NCI-H128 (cell line): ENCODE results near the gene TBC1D26.
"Not testable (repeated sequence)": the region's sequence is repeated elsewhere in the genome, so short reads cannot be mapped to it uniquely, and the experiment has no call there.

Source experiments
- DNase-seq: peaks from one replicate; lab custom pipeline; 2025; ENCODE audit not compliant: unreplicated experiment; lab: John Stamatoyannopoulos, UW

The TBC1D26 gene

GRCh38 chr17:15742921-15743320 lies 10.8 kb downstream of the TBC1D26 start:
- no peak for DNase-seq

GRCh38 chr17:15744074-15744676 lies 12.1 kb downstream of the TBC1D26 start:
- DNase-seq = no peak

GRCh38 chr17:15744885-15745284 lies 12.8 kb downstream of the TBC1D26 start:
- DNase-seq = peak; percentile 1

GRCh38 chr17:15749403-15749802 lies 17.3 kb downstream of the TBC1D26 start:
- DNase-seq = not testable (repeated sequence)

GRCh38 chr17:15768865-15769533 lies 36.9 kb downstream of the TBC1D26 start:
- DNase-seq = not testable (repeated sequence)

GRCh38 chr17:15770679-15771078 lies 38.6 kb downstream of the TBC1D26 start:
- not testable (repeated sequence) for DNase-seq

- no peak for DNase-seq
These were observed 44.8 kb downstream of the TBC1D26 start for GRCh38 chr17:15776871-15777270.

- no peak for DNase-seq
These were observed 45.2 kb downstream of the TBC1D26 start for GRCh38 chr17:15777297-15777696.

GRCh38 chr17:15777717-15778116 lies 45.6 kb downstream of the TBC1D26 start:
- DNase-seq = no peak

- DNase-seq = no peak
These were observed 47.0 kb downstream of the TBC1D26 start for GRCh38 chr17:15779119-15779518.

- no peak for DNase-seq
These were observed 48.1 kb downstream of the TBC1D26 start for GRCh38 chr17:15780188-15780587.

GRCh38 chr17:15782866-15783265 lies 50.8 kb downstream of the TBC1D26 start:
- no peak for DNase-seq

GRCh38 chr17:15783461-15783860 lies 51.4 kb downstream of the TBC1D26 start:
- no peak for DNase-seq

GRCh38 chr17:15784351-15784750 lies 52.3 kb downstream of the TBC1D26 start:
- DNase-seq = not testable (repeated sequence)

GRCh38 chr17:15787363-15788075 lies 55.4 kb downstream of the TBC1D26 start:
- not testable (repeated sequence) for DNase-seq

- not testable (repeated sequence) for DNase-seq
These were observed 56.3 kb downstream of the TBC1D26 start for GRCh38 chr17:15788365-15788764.
